Lung (tissue), 13 donors: ENCODE data around the gene ACTL7B. TPM values are rescaled to one million over a fixed set of nuclear protein-coding genes. Genes with fewer than 3 reads are reported as not detected.

Source experiments
- ATAC-seq: fragments of 200-7000 bp; cut with Tn5 transposase; one replicate; pipeline ENCODE4 v1.9.1; 2020; ENCODE audit warnings: moderate number of reproducible peaks; ENCODE audit not compliant: insufficient read depth, low FRiP score
- DNase-seq, 3 donors: peaks; one replicate each; pipeline ENCODE4 v3.0.0-alpha.2; 2013 to 2017
- H3K27ac ChIP-seq, 2 donors: one replicate each; pipeline ENCODE4 v1.5.1; 2013; ENCODE audit warnings: mild to moderate bottlenecking in 2 of 2, moderate library complexity in 2 of 2, control low read depth in 1 of 2, inconsistent platforms in 1 of 2, low read depth in 1 of 2, low read length in 1 of 2
- H3K27me3 ChIP-seq, 3 donors: one replicate each; pipeline ENCODE4 v1.5.1; 2013; ENCODE audit warnings: low read length in 2 of 3; ENCODE audit not compliant: control insufficient read depth in 3 of 3, insufficient read depth in 3 of 3
- H3K36me3 ChIP-seq, 4 donors: one replicate each; pipeline ENCODE4 v1.5.1; 2013; ENCODE audit warnings: low read length in 4 of 4, mild to moderate bottlenecking in 1 of 4, moderate library complexity in 1 of 4; ENCODE audit not compliant: control insufficient read depth in 4 of 4, insufficient read depth in 4 of 4
- H3K4me1 ChIP-seq, 5 donors: one replicate each; pipeline ENCODE4 v1.5.1; 2013; ENCODE audit warnings: low read length in 5 of 5, mild to moderate bottlenecking in 2 of 5, moderate library complexity in 1 of 5; ENCODE audit not compliant: control insufficient read depth in 5 of 5, insufficient read depth in 5 of 5
- H3K4me3 ChIP-seq: one replicate; pipeline ENCODE4 v1.5.1; 2013; ENCODE audit warnings: mild to moderate bottlenecking, control low read depth, moderate library complexity
- H3K9ac ChIP-seq, 2 donors: one replicate each; pipeline ENCODE4 v1.5.1; 2013; ENCODE audit warnings: low read length in 2 of 2, control low read depth in 1 of 2; ENCODE audit not compliant: insufficient read depth in 1 of 2
- H3K9me3 ChIP-seq, 4 donors: one replicate each; pipeline ENCODE4 v1.5.1; 2013; ENCODE audit warnings: low read length in 3 of 4, mild to moderate bottlenecking in 1 of 4, moderate library complexity in 1 of 4; ENCODE audit not compliant: control insufficient read depth in 4 of 4, insufficient read depth in 3 of 4
- WGBS, 2 donors: extraction: QIAGEN DNeasy Blood & Tissue Kit; methylation state at CpG; one replicate each; pipeline ENCODE4 v1.1.7; 2013; 5-methylcytosine and 5-hydroxymethylcytosine counted together
- polyA plus RNA-seq, 2 donors: library from polyadenylated mRNA; stranded (reverse); fragments of 200-250 nt; gene quantifications; one replicate each; pipeline ENCODE4 v1.2.1, GENCODE V29; 2013
- small RNA-seq: library from RNA; depleted of rRNA; stranded (forward); fragments of <200 nt; gene quantifications from one replicate; pipeline ENCODE3, GENCODE V24; 2014; ENCODE audit warnings: low replicate concordance
- total RNA-seq, 2 donors: library from RNA; depleted of rRNA in 1 of 2; stranded (reverse); fragments of >200 nt in 1 of 2; gene quantifications; one replicate each; pipeline ENCODE4 v1.2.1, GENCODE V29; 2014 to 2021
- TF ChIP-seq, protein P1 (sequence below): IDR thresholded peaks from 2 replicates; pipeline ENCODE4 v1.5.1; 2012; ENCODE audit warnings: mild to moderate bottlenecking; ENCODE audit errors: control extremely low read depth, extremely low read depth
- donor health status: control.
- donor health status: control.
- donor health status: Bipolar disorder and iron deficiency.
- donor health status: healthy.
- donor health status: DM: yes; HTN: yes; CAD: no.

ACTL7B gene
- total and polyA plus RNA-seq, 4 donors: not detected

DNA sequence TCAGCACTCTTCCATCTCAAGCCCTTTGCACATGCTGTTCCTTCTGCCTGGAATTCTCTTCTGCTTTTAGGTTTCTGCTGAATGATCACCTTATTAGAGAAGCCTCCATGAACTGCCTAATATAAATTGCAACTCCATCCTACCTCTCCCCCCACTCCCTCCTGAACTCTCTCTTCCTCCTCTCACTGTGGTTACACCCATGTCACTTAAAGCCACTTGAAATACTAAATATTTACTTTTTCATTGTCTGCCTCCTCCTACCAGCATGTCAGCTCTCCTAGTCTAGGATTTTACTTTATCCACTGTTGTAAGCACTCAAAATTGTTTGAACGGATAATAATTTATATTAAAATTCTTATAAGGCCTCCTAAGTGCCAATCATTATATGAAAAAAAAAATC lies 43.8 kb downstream of the ACTL7B start:
- Histone ChIP-seq H3K27ac (no peak overlapping the region), H3K4me1 (peaks cover 0 to 28% (median 4%) of the 10 kb centered on the region in 5 donors), H3K27me3 (no peaks in the 10 kb centered on the region), H3K4me3 (no peak overlapping the region), H3K9ac (no peak overlapping the region), H3K36me3 (no peaks in the 10 kb centered on the region), H3K9me3 (no peaks in the 10 kb centered on the region)
- no peak for ATAC-seq
- TF ChIP-seq, protein P1, sequence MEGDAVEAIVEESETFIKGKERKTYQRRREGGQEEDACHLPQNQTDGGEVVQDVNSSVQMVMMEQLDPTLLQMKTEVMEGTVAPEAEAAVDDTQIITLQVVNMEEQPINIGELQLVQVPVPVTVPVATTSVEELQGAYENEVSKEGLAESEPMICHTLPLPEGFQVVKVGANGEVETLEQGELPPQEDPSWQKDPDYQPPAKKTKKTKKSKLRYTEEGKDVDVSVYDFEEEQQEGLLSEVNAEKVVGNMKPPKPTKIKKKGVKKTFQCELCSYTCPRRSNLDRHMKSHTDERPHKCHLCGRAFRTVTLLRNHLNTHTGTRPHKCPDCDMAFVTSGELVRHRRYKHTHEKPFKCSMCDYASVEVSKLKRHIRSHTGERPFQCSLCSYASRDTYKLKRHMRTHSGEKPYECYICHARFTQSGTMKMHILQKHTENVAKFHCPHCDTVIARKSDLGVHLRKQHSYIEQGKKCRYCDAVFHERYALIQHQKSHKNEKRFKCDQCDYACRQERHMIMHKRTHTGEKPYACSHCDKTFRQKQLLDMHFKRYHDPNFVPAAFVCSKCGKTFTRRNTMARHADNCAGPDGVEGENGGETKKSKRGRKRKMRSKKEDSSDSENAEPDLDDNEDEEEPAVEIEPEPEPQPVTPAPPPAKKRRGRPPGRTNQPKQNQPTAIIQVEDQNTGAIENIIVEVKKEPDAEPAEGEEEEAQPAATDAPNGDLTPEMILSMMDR: no peak
- 42 to 55% methylated on average over 1 of the region's 1 CpG for WGBS, 2 donors
- peak in 1 of 3 donors; percentile 42 for DNase-seq

DNA sequence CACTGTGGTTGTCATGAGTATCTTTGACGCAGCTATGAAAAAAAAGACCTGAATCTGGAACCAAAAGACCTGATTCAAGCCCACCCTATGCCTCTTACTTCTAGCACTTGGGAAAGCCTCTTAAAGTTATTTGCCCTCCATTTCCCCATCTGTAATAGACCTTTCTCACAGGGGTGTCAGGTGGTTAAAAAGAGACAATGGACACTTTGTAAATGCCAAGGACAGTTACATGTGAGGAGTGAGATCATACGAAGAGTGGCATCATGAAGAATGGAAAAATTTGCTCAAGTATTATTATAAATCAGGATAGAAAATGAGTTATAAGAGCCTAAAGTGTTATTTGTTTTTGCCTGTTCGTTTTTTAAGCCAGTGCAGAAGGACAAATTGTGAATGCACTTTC lies 46.5 kb downstream of the ACTL7B start:
- H3K4me1 ChIP-seq: peaks cover 0 to 27% (median 4%) of the 10 kb centered on the region in 5 donors
- no peaks in the 10 kb centered on the region for H3K9me3 ChIP-seq
- H3K36me3 ChIP-seq: no peaks in the 10 kb centered on the region
- ATAC-seq (no peak), DNase-seq (no peak)
- no peak overlapping the region for H3K4me3 ChIP-seq
- TF ChIP-seq, protein P1: no peak
- H3K9ac ChIP-seq: no peak overlapping the region
- H3K27ac ChIP-seq: no peak overlapping the region
- WGBS, 2 donors: 81 to 94% methylated on average over 3 of the region's 3 CpGs
- H3K27me3 ChIP-seq: no peaks in the 10 kb centered on the region

Small RNAs within 50 kb of the gene (small RNA-seq; reads per million reads assigned to genes)
- gene AL359692.1: not detected

Other genes starting within 250 kb of the ACTL7B start
- not detected for gene ACTL7A, start 6.3 kb upstream of the ACTL7B start, total RNA-seq
- not detected for gene ACTL7A, start 6.3 kb upstream of the ACTL7B start, polyA plus RNA-seq
- 10 to 100 TPM; 20.9 to 39.3 TPM for gene ELP1, start 78.1 kb upstream of the ACTL7B start, total RNA-seq
- gene ELP1, start 78.1 kb upstream of the ACTL7B start, polyA plus RNA-seq: 10 to 100 TPM in 1 of 2 donors, 1 to 10 TPM in 1; 8.0 to 11.8 TPM
- gene ABITRAM, start 78.4 kb upstream of the ACTL7B start, total RNA-seq: 10 to 100 TPM; 15.2 to 15.9 TPM
- 10 to 100 TPM; 13.5 to 17.3 TPM for gene ABITRAM, start 78.4 kb upstream of the ACTL7B start, polyA plus RNA-seq
- gene CTNNAL1, start 157.5 kb upstream of the ACTL7B start, total RNA-seq: 10 to 100 TPM; 32.5 to 53.9 TPM
- gene CTNNAL1, start 157.5 kb upstream of the ACTL7B start, polyA plus RNA-seq: 10 to 100 TPM; 20.6 to 41.5 TPM